ENCODE measurements around the gene TBC1D1. TPM values are rescaled to one million over a fixed set of nuclear protein-coding genes. Genes with fewer than 3 reads are reported as not detected.

Gene TBC1D1
- total and polyA plus RNA-seq, 2 of the 8 experiments (the other 6 are each of a cell fraction or from before 2014, with no cell fraction given), result 96.9 to 162 TPM

GRCh38 chr4:37902738-37903693 lies 12.1 kb downstream of the TBC1D1 start:
- no peak overlapping the region for H3K27ac ChIP-seq (ENCODE audit: low read depth, low read length)
- H4K20me1 ChIP-seq (replicated peaks in 1 of 2; ENCODE audit: control insufficient read depth in 1 of 2, insufficient read depth in 2 of 2, low read length in 2 of 2), result no peaks in the 10 kb centered on the region
- no peak overlapping the region for H2BK120ac ChIP-seq (replicated peaks; ENCODE audit: low read depth, low read length)
- H2AFZ ChIP-seq (ENCODE audit: low read length), result no peak overlapping the region
- no peak overlapping the region for H4K8ac ChIP-seq (ENCODE audit: extremely low read depth, insufficient read depth, low read length)
- no peak overlapping the region for H3K4me3 ChIP-seq (ENCODE audit: extremely low read depth in 1 of 4, insufficient read depth in 2 of 4, low read depth in 3 of 4, low read length in 4 of 4)
- no peak overlapping the region for H3K4me2 ChIP-seq (ENCODE audit: insufficient read depth in 1 of 2, low read depth in 2 of 2, low read length in 2 of 2)
- H3K36me3 ChIP-seq (ENCODE audit: control insufficient read depth in 2 of 4, insufficient read depth in 4 of 4, low read length in 3 of 4), result no peaks in the 10 kb centered on the region
- FAIRE-seq, result no peak
- 89% methylated on average over 9 of the region's 9 CpGs; no CpG with 5 or more reads in 1 of the 2 experiments for WGBS, 2 experiments (ENCODE audit: extremely low coverage in 1 of 2, insufficient coverage in 1 of 2, insufficient read length in 1 of 2, insufficient replicate concordance in 2 of 2, low coverage in 1 of 2, low lambda C conversion rate in 2 of 2, missing lambda C conversion rate in 1 of 2)
- H3K4me1 ChIP-seq (replicated peaks in 1 of 4; ENCODE audit: control insufficient read depth in 3 of 4, insufficient read depth in 4 of 4, low read length in 3 of 4), result peaks cover 0 to 7% (median 1%) of the 10 kb centered on the region in 4 experiments; a peak in 4 of 7 replicates
- H2BK5ac ChIP-seq (ENCODE audit: low read depth, low read length), result no peak overlapping the region
- H3K56ac ChIP-seq (replicated peaks; ENCODE audit: insufficient read length, low read depth, low read length), result no peak overlapping the region
- no peaks in the 10 kb centered on the region for H3K27me3 ChIP-seq (replicated peaks in 1 of 4; ENCODE audit: control insufficient read depth in 3 of 4, extremely low read depth in 1 of 4, insufficient read depth in 3 of 4, low read length in 3 of 4)
- no peak overlapping the region for H2AK5ac ChIP-seq (ENCODE audit: low read depth, low read length)
- no peak overlapping the region for H4K5ac ChIP-seq (ENCODE audit: insufficient read length, low read depth, low read length)
- H4K91ac ChIP-seq (replicated peaks; ENCODE audit: insufficient read length, low read length), result no peak overlapping the region
- no peaks in the 10 kb centered on the region for H3K79me2 ChIP-seq (ENCODE audit: control insufficient read depth in 1 of 2, insufficient read depth in 2 of 2, low read length in 2 of 2)
- TF ChIP-seq CBX8 (IDR thresholded peaks at IDR 0.05; ENCODE audit: borderline replicate concordance, low read depth, low read length), result no peak
- no peak for TF ChIP-seq NRF1 (IDR thresholded peaks at IDR 0.05; ENCODE audit: low read depth, low read length)
- TF ChIP-seq TCF12 (IDR thresholded peaks at IDR 0.05; ENCODE audit: low read depth, low read length), result no peak
- TF ChIP-seq BRCA1 (IDR thresholded peaks at IDR 0.05; ENCODE audit: low read depth, low read length), result no peak
- no peak for TF ChIP-seq SIX5 (IDR thresholded peaks at IDR 0.05; ENCODE audit: low read depth, low read length)
- TF ChIP-seq SP1 (IDR thresholded peaks at IDR 0.05; ENCODE audit: low read depth, low read length), result no peak
- TF ChIP-seq MAFK (IDR thresholded peaks at IDR 0.05; ENCODE audit: low read depth, low read length), result peak; percentile 42; the same call in 1 of the 2 replicates
- no peak for TF ChIP-seq CEBPB (IDR thresholded peaks at IDR 0.05; ENCODE audit: low read depth, low read length)
- H2BK12ac ChIP-seq (ENCODE audit: low read depth, low read length), result no peak overlapping the region
- no peak for DNase-seq (ENCODE audit: low read depth in 1 of 2, low spot score in 2 of 2)
- no peak overlapping the region for H3K23ac ChIP-seq (ENCODE audit: insufficient read length)
- H3K18ac ChIP-seq (ENCODE audit: extremely low read depth, low read length), result no peak overlapping the region
- H2BK15ac ChIP-seq (ENCODE audit: low read length), result no peak overlapping the region
- no peak overlapping the region for H3K4ac ChIP-seq (replicated peaks; ENCODE audit: insufficient read length, low read depth, low read length)
- CTCF ChIA-PET (ENCODE audit: partially characterized antibody), result interaction anchor here (0.9 to 1.1 kb wide), 2 partner anchors 13 to 14 kb away, joined by 3 read pairs; no protein-coding TSS in a partner anchor
- POLR2A ChIA-PET (ENCODE audit: partially characterized antibody), result interaction anchor here (1.1 to 1.3 kb wide), 3 partner anchors 13 to 77 kb away, joined by 3 to 6 read pairs (median 4); partner anchors contain the start of genes PGM2 and TBC1D1
- H3K14ac ChIP-seq (ENCODE audit: insufficient read length), result no peak overlapping the region
- no peaks in the 10 kb centered on the region for H3K9me3 ChIP-seq (ENCODE audit: insufficient read depth in 2 of 2, low read depth in 1 of 2, low read length in 1 of 2)
- H3K23me2 ChIP-seq (ENCODE audit: low read depth, low read length), result no peaks in the 10 kb centered on the region
- no peak overlapping the region for H2BK20ac ChIP-seq (ENCODE audit: low read length)
- no peaks in the 10 kb centered on the region for H3K79me1 ChIP-seq (ENCODE audit: low read depth, low read length)
- no peak overlapping the region; a peak in 1 of 7 replicates for H3K9ac ChIP-seq (replicated peaks in 1 of 4; ENCODE audit: extremely low read depth in 1 of 4, low read depth in 3 of 4, low read length in 3 of 4)
